ENCODE results near the gene CLEC18B.
A peak's percentile ranks its signal among the peaks of the same experiment; 100 is the strongest.
"Not testable (repeated sequence)": the region's sequence is repeated elsewhere in the genome, so short reads cannot be mapped to it uniquely, and the experiment has no call there.

CLEC18B gene

GRCh38 chr16:74406600-74407361 is 14.5 kb downstream of the CLEC18B start:
- not testable (repeated sequence) for DNase-seq (ENCODE audit: low read depth in 2 of 2)

- DNase-seq (ENCODE audit: low read depth in 2 of 2) = not testable (repeated sequence)
These were observed 16.9 kb downstream of the CLEC18B start for GRCh38 chr16:74404148-74404933.

GRCh38 chr16:74400238-74400637 is 21.0 kb downstream of the CLEC18B start:
- DNase-seq (ENCODE audit: low read depth in 2 of 2) = not testable (repeated sequence)

GRCh38 chr16:74398212-74398895 is 22.9 kb downstream of the CLEC18B start:
- not testable (repeated sequence) for DNase-seq (ENCODE audit: low read depth in 2 of 2)

- DNase-seq (ENCODE audit: low read depth in 2 of 2) = not testable (repeated sequence)
These were observed 24.7 kb downstream of the CLEC18B start for GRCh38 chr16:74396521-74397017.

- not testable (repeated sequence) for DNase-seq (ENCODE audit: low read depth in 2 of 2)
These were observed 26.7 kb downstream of the CLEC18B start for GRCh38 chr16:74394604-74395003.

- DNase-seq (ENCODE audit: low read depth in 2 of 2) = not testable (repeated sequence)
These were observed 27.1 kb downstream of the CLEC18B start for GRCh38 chr16:74394131-74394530.

GRCh38 chr16:74391454-74392050 is 29.7 kb downstream of the CLEC18B start:
- DNase-seq (ENCODE audit: low read depth in 2 of 2) = not testable (repeated sequence)

- not testable (repeated sequence) for DNase-seq (ENCODE audit: low read depth in 2 of 2)
These were observed 38.8 kb downstream of the CLEC18B start for GRCh38 chr16:74382339-74383034.

- not testable (repeated sequence) for DNase-seq (ENCODE audit: low read depth in 2 of 2)
These were observed 47.5 kb downstream of the CLEC18B start for GRCh38 chr16:74373847-74374184.

GRCh38 chr16:74372953-74373846 is 48.1 kb downstream of the CLEC18B start:
- DNase-seq (ENCODE audit: low read depth in 2 of 2) = no peak

- no peak for DNase-seq (ENCODE audit: low read depth in 2 of 2)
These were observed 48.9 kb downstream of the CLEC18B start for GRCh38 chr16:74372369-74372768.

- not testable (repeated sequence) for DNase-seq (ENCODE audit: low read depth in 2 of 2)
These were observed 50.7 kb downstream of the CLEC18B start for GRCh38 chr16:74370338-74371135.

GRCh38 chr16:74368002-74368911 is 53.0 kb downstream of the CLEC18B start:
- DNase-seq (ENCODE audit: low read depth in 2 of 2) = peak; percentile 93 to 100

- DNase-seq (ENCODE audit: low read depth in 2 of 2) = not testable (repeated sequence)
These were observed 53.7 kb downstream of the CLEC18B start for GRCh38 chr16:74367469-74368001.

GRCh38 chr16:74361646-74362610 is 59.4 kb downstream of the CLEC18B start:
- DNase-seq (ENCODE audit: low read depth in 2 of 2) = not testable (repeated sequence)

Data from stimulated activated CD8-positive, alpha-beta memory T cell treated with anti-CD3 and anti-CD28 coated beads, Interleukin-15, amount 100 ng/mL, for 4 hours (primary cell).